H1 (cell line): Measurements from ENCODE around the gene GLIPR1. TPM values are rescaled to one million over a fixed set of nuclear protein-coding genes. Genes with fewer than 3 reads are reported as not detected.

ENCODE experiments used
- EZH2 ChIP-seq: fragments of 200-600 bp; sonication (generic); IDR thresholded peaks from 2 replicates; pipeline ENCODE4 v1.7.1; 2012; ENCODE audit warnings: low read depth, mild to moderate bottlenecking, moderate library complexity, low read length, inconsistent platforms; ENCODE audit not compliant: severe bottlenecking
- KDM1A ChIP-seq: fragments of 200-600, 300-600 bp; sonication (generic); IDR thresholded peaks from 2 replicates; pipeline ENCODE4 v1.7.1; 2016; ENCODE audit warnings: mild to moderate bottlenecking, low read length, borderline replicate concordance
- NANOG ChIP-seq: IDR thresholded peaks from 2 replicates; pipeline ENCODE4 v1.6.1; 2011; ENCODE audit warnings: low read length, low read depth, mild to moderate bottlenecking, inconsistent platforms; ENCODE audit not compliant: insufficient read depth, poor library complexity, severe bottlenecking
- RFX5 ChIP-seq: IDR thresholded peaks from 2 replicates; pipeline ENCODE4 v1.6.1; 2011; ENCODE audit warnings: low read depth, low read length, improper control_type of control experiment, borderline replicate concordance
- SAP30 ChIP-seq: fragments of 300-600 bp; sonication (generic); IDR thresholded peaks from 2 replicates; pipeline ENCODE4 v1.7.1; 2012; ENCODE audit warnings: low read length, moderate library complexity, mild to moderate bottlenecking, inconsistent platforms; ENCODE audit not compliant: insufficient read depth, insufficient replicate concordance
- SIN3A ChIP-seq, 2 experiments: IDR thresholded peaks in 1 of 2; conservative IDR thresholded peaks in 1 of 2; 2 replicates each; pipeline ENCODE4 v1.6.1; 2011 to 2012; ENCODE audit warnings: low read length in 2 of 2, improper control_type of control experiment in 1 of 2, low read depth in 1 of 2, mild to moderate bottlenecking in 1 of 2
- polyA plus RNA-seq, 7 experiments: library from polyadenylated mRNA; depleted of rRNA in 3 of 7; stranded (reverse) in 5 of 7; unstranded in 2 of 7; fragments of >200 nt in 5 of 7; fragments of 200-250 nt in 2 of 7; gene quantifications; 1 replicate in 5 of 7; 2 replicates in 1 of 7; 4 replicates in 1 of 7; pipeline versions ENCODE4 v1.2.1 to v1.2.3, GENCODE V29; 2011 to 2013; ENCODE audit warnings: missing spikeins in 2 of 7, mixed read lengths in 2 of 7
- total RNA-seq: library from RNA; stranded (reverse); fragmentation: NEBNext Ultra II Directional; extraction: Animal tissue kit (Norgen Biotek cat#: 25700); gene quantifications from 2 replicates; pipeline ENCODE4 v1.2.1, GENCODE V29; 2021
- TF ChIP-seq, protein P1 (sequence below): IDR thresholded peaks from 2 replicates; pipeline ENCODE4 v1.6.1; 2012; ENCODE audit warnings: inconsistent platforms
- TF ChIP-seq, protein P2 (sequence below): IDR thresholded peaks from 2 replicates; pipeline ENCODE4 v1.6.1; 2011; ENCODE audit warnings: low read length, improper control_type of control experiment

GLIPR1 gene
- total and polyA plus RNA-seq, 2 of the 8 experiments (the other 6 are each of a cell fraction or from before 2014, with no cell fraction given), result 0.23 to 1.5 TPM

DNA sequence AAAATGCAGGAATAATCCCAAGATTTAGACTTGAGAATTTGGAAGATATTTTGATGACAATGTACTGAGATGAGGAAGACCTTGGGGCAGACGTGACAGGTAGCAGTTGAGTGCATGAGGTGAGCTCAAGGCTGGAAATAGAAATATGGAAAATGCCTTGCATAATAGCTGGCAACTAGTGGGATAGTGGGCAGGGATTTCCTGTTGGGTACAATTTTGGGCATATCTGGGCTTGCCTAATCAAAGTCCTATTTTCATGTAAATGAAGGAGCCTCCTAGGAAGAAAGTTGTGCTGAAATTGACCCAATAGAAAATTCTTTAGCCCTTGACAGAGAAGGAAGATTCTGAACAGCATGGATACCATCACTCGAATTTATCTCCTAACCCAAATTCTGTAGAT, 6.4 kb upstream of the GLIPR1 start (continued):
- TF ChIP-seq, protein P1, sequence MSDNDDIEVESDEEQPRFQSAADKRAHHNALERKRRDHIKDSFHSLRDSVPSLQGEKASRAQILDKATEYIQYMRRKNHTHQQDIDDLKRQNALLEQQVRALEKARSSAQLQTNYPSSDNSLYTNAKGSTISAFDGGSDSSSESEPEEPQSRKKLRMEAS, result no peak
- TF ChIP-seq SIN3A (conservative IDR thresholded peaks at IDR 0.05 in 1 of 2, IDR thresholded peaks at IDR 0.05 in 1 of 2; ENCODE audit: low read depth in 1 of 2, low read length in 2 of 2), result no peak
- no peak for TF ChIP-seq RFX5
- no peak for TF ChIP-seq NANOG
- TF ChIP-seq, protein P2, sequence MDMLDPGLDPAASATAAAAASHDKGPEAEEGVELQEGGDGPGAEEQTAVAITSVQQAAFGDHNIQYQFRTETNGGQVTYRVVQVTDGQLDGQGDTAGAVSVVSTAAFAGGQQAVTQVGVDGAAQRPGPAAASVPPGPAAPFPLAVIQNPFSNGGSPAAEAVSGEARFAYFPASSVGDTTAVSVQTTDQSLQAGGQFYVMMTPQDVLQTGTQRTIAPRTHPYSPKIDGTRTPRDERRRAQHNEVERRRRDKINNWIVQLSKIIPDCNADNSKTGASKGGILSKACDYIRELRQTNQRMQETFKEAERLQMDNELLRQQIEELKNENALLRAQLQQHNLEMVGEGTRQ, result no peak
- TF ChIP-seq SAP30, result no peak
- no peak for TF ChIP-seq EZH2
- no peak for TF ChIP-seq KDM1A
